Kasumi-1 (cell line): Measurements from ENCODE around the gene NCKAP1.
A peak's percentile ranks its signal among the peaks of the same experiment; 100 is the strongest.
"Not testable (repeated sequence)": the region's sequence is repeated elsewhere in the genome, so short reads cannot be mapped to it uniquely, and the experiment has no call there.

Source experiments
- DNase-seq, 2 experiments: peaks; one replicate each; lab custom pipeline; 2025; lab: John Stamatoyannopoulos, UW

NCKAP1 gene

DNA sequence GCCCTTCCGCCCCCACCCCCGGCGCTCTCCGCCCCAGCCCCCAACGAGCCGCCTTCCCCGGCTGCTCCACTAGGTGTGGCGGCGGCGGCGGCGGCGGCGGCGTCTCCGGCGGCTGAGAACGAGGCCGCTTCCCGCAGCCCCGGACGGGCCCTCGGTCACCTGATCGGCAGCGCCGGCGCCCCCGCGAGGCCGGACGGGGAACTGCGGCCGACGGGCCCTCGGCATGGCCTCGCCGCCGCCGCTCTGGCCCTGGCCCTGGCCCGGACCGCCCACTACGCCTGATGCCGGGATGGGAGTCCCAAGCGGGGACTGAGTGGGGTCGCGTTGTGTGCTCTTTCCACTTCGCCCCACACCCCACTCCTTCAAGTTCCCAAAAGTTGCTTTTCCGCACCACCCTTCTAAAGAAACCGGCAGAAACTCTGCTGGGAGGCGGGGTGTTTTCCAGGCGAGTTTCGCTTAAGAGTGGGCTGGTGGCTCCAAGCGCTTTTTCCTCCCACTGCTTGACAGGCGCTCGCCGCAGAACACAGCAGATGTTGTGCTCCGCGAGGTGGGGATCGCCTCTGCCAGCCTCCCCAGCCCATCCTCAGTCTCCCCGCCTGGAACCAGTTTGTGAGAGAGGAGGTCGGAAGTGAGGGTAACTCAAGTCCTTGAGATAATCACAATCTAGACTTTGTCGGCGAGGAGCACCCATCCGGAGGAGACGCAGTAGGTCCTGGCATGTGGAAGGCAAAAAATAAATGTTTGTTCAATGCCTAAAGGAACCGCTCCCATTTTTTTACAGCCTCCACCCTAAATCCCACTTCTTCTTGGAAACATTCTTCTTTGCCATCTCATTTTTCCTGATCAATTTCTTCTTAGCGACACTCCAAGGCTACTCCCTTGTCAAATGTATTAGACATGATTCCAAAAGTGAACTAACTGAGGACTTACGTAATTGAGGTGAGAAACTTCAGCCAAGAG lies at the start of gene NCKAP1:
TSS of gene NCKAP1 (minus strand) at position 117 of the 960 bp plus-strand sequence. CDS start 358 bp downstream, outside the sequence.
- peak; percentile 76 to 77 for DNase-seq

GRCh38 chr2:183081911-183082310 lies 43.7 kb upstream of the NCKAP1 start:
- no peak for DNase-seq

- DNase-seq = peak; percentile 76 to 87
These were observed 41.0 kb upstream of the NCKAP1 start for GRCh38 chr2:183079139-183079775.

- peak; percentile 88 to 91 for DNase-seq
These were observed 40.3 kb upstream of the NCKAP1 start, which contains the start of gene DUSP19 for GRCh38 chr2:183078464-183079138. Gene DUSP19, plus strand, starts transcription at chr2:183078747. Its CDS starts 187 bp downstream, at chr2:183078934.

GRCh38 chr2:183078163-183078463 lies 39.9 kb upstream of the NCKAP1 start:
- DNase-seq = peak in 1 of 2 experiments; percentile 63

DNA sequence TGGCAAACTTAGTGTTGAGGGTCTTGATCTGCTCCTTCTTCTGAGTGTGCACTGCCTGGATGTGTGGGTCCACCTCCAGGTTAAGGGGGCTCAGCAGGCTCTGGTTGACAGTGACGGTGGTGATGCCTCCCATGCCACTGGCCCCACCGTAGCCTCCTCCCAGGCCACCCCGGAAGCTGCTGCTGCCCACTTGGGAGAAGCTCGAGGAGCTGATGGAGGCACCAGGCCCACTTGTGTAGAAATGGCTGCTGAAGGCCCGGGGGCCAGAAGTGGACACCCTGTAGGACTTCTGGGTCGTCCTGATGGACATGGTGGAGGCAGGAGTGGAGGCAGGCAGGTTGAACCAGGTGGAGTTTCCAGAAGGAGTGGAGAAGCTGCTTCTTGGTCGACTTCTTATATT lies 33.9 kb upstream of the NCKAP1 start:
- DNase-seq = no peak

- DNase-seq = no peak
These were observed 32.9 kb upstream of the NCKAP1 start for GRCh38 chr2:183070942-183071844.

DNA sequence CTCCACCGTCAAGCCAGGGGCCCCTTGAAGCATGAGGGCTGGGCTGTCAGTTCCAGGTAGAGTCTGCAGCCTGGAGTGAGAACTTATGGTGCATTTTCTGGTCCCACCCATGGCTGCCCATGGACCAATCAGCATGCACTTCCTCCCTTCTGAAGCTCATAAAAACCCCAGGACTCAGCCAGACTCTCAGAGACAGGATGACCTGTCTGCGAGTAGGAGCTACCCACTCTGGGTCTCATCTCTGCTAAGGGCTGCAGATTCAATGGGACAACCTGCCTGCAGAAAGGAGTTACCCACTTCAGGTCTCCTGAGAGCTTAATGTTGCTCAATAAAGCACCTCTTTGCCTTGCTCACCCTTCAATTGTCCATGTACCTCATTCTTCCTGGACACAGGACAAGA lies 30.9 kb upstream of the NCKAP1 start:
- no peak for DNase-seq

DNA sequence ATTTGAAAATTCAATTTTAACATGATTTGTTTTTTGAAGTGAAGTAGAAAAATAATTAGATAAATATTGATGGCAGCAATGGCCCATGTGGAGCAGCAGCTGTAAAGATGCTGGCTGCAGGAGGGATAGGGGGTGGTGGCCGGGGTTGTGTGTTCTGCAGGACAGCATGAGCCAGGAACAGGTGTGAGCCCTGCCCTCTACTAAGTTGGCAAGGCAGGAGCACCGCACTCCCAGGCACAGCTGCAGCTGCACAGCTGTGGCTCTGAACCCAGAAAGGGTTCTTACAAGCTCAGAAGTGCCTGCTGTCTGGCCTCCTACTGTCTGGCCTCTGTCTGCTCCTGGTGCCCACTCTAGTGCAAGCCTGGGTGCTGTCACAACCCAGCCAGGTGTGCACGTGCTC lies 30.3 kb upstream of the NCKAP1 start:
- DNase-seq = no peak

DNA sequence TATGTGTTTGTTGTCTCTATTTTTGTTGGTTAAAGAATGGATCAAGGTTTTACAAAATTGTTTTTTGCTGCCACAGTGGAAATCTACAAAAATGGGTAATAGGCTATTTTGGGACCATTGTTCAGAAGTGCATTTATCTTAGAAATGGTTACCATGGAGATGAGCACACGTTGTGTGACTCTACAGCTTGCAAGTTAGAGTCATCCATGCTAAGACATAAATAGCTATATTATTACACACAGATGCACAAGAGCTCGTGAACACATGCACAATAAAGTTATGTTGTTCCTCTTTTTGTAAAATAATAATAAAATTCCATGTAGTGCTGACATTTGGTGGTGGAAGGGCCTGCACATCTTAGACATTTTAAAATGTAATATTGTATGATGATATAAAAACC lies 24.8 kb upstream of the NCKAP1 start:
- peak; percentile 45 to 52 for DNase-seq

GRCh38 chr2:183060571-183061231 lies 22.4 kb upstream of the NCKAP1 start:
- no peak for DNase-seq

- no peak for DNase-seq
These were observed 21.3 kb upstream of the NCKAP1 start for GRCh38 chr2:183059561-183059960.

DNA sequence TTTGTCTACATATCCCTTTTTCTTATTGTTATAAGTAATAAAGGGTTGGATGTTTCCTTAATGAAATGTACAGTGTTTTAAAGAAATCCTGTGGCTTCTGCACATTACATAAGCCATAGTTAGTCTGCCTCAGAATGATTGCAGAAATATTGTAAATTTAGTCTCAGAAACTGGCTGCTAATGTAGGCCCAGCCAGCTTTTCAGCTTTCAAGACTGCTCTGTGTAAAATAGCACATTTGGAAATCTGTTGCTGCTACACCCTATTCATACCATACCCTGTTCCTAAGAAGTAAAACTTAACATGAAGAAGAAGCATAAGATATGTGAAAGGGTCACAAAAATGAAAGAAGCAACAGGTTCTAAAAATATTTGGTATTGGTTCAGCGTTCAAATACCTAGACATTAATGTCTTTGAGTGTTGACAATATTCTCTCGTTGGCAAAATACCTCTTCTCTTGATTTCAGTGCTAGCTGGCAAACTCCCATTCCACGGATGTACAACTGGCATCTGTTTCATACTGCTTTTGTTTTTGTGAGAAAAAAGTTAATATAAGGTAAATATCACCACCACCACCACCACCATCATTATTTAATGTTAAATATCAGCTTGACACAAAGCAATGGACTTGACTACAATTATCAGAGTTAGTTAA lies 19.2 kb upstream of the NCKAP1 start:
- DNase-seq = no peak

DNA sequence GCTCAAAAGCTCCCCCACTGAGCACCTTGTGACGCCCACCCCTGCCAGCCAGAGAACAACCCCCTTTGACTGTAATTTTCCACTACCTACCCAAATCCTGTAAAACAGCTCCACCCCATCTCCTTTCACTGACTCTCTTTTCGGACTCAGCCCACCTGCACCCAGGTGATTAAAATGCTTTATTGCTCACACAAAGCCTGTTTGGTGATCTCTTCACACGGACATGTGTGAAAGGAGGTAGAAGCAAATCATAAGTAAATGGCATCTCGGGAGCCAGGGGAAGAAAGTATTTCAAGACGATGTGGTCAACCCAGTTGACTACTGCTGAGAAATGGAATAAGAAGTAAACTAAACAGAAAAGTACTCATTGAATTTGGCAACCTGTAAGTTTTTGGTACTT lies 11.2 kb upstream of the NCKAP1 start:
- no peak for DNase-seq

DNA sequence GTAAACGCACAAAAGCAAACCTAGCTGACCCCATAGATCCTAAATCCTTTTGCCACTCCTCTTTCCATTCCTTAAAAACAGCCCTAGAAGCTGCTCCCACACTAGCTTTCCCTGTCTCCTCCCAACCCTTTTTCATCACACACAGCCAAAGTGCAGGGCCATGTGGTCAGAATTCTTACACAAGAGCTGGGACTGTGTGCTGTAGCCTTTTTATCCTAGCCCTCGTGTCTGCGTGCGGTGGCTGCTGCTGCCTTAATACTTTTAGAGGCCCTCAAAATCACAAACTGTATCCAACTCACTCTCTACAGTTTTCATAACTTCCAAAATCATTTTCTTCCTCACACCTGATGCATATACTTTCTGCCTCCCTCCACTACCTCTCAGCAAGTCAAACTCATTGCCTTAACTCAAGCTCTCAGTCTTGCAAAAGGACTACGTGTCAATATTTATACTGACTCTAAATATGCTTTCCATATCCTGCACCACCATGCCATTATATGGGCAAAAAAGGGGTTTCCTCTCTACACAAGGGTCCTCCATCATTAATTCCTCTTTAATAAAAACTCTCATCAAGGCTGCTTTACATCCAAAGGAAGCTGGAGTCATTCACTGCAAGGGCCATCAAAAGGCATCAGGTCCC lies 9.3 kb upstream of the NCKAP1 start:
- not testable (repeated sequence) for DNase-seq

DNA sequence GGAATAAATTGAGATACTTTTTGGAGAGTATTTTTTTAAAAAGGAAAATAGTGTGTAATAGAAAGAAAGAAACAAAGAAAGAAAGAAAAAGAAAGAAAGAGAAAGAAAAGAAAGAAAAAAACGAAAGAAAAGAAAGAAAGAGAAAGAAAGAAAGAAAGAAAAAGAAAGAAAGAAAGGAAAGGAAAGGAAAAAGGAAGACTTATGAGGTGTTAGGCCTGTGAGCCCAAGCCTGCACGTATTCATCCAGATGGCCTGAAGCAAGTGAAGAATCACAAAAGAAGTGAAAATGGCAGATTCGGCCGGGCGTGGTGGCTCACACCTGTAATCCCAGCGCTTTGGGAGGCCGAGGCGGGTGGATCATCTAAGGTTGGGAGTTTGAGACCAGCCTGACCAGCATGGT lies 5.3 kb upstream of the NCKAP1 start:
- DNase-seq = not testable (repeated sequence)

DNA sequence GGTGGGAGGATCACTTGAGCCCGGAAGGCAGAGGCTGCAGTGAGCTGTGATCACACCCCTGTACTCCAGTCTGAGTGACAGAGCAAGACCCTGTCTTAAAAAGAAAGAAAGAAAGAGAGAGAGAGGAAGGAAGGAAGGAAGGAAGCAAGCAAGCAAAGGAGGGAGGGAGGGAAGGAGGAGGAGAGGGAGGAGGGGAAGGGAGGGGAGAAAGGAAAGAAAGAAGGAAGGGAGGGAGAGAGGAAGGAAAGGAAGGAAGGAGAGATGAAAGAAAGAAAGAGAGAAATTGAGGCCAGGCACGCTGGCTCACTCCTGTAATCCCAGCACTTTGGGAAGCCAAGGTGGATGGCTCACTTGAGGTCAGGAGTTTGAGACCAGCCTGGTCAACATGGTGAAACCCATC lies 2.3 kb upstream of the NCKAP1 start:
- no peak for DNase-seq

DNA sequence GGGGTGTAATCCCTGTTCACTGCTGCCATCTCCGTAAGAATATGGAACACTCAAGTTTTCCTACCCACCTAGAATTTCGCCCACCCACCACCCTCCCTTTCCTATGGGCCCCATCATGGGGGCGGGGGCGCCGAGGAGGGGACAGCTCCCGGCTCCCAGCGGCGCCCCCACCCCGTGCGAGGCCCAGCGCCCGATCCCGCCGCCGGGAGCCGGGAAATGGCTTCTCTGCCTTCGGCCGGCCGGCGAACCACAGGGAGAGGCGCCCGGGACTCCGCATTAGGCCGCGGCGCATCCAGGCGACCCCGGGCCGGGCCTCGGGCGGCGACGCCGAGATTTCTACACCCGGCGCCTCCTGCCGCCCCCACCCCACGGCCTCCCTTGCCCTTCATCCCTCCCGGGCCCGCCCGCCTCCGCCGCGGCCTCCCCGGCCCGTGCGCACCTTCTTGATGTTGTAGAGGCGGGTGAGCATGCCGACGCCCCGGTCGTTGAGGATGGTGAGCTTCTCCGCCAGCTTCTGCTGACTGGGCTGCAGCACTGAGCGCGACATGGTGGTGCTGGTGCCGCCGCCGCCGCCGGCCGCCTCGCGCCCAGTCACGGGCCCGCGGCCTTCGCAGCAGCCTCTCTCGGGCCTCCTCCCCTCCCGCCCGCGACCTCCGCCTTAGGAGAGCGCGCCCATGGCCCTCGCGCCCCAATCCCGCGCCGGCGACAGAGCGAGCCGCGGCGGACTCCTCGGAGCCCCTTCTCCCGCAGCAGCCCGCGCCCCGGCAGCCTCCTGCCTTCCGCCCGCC lies 510 bp downstream of the NCKAP1 start:
- peak in 1 of 2 experiments; percentile 53 for DNase-seq

- DNase-seq = peak in 1 of 2 experiments; percentile 28
These were observed 1.1 kb downstream of the NCKAP1 start for GRCh38 chr2:183037074-183037552.
